IPS-15b (cell line): ENCODE data around the gene PIM2.
A peak's percentile ranks its signal among the peaks of the same experiment; 100 is the strongest.

ENCODE experiments used
- H3K27me3 ChIP-seq: one replicate; pipeline ENCODE4 v1.6.1; 2013; ENCODE audit warnings: low read length; ENCODE audit not compliant: control insufficient read depth, insufficient read depth
- H3K36me3 ChIP-seq: one replicate; pipeline ENCODE4 v1.6.1; 2013; ENCODE audit warnings: low read length; ENCODE audit not compliant: control insufficient read depth, insufficient read depth
- H3K4me1 ChIP-seq: one replicate; pipeline ENCODE4 v1.6.1; 2013; ENCODE audit warnings: mild to moderate bottlenecking, low read length; ENCODE audit not compliant: control insufficient read depth, insufficient read depth
- H3K4me3 ChIP-seq: one replicate; pipeline ENCODE4 v1.5.1; 2013; ENCODE audit warnings: low read depth, low read length
- H3K9ac ChIP-seq: one replicate; pipeline ENCODE4 v1.6.1; 2013; ENCODE audit warnings: low read depth, mild to moderate bottlenecking, low read length
- H3K9me3 ChIP-seq: one replicate; pipeline ENCODE4 v1.6.1; 2013; ENCODE audit warnings: mild to moderate bottlenecking, low read length; ENCODE audit not compliant: control insufficient read depth, insufficient read depth

PIM2 gene

GRCh38 chrX:48927736-48928382 lies 9.0 kb upstream of the PIM2 start:
- H3K4me1 ChIP-seq, result peaks cover 7% of the 10 kb centered on the region
- H3K4me3 ChIP-seq, result peak overlapping the region; percentile 54
- H3K36me3 ChIP-seq, result peaks cover 26% of the 10 kb centered on the region
- no peak overlapping the region for H3K9ac ChIP-seq
- no peaks in the 10 kb centered on the region for H3K27me3 ChIP-seq
- no peaks in the 10 kb centered on the region for H3K9me3 ChIP-seq

GRCh38 chrX:48927123-48927522 lies 8.3 kb upstream of the PIM2 start:
- Histone ChIP-seq H3K4me3 (peak overlapping the region; percentile 54), H3K36me3 (peaks cover 25% of the 10 kb centered on the region), H3K9me3 (no peaks in the 10 kb centered on the region), H3K4me1 (peaks cover 7% of the 10 kb centered on the region), H3K27me3 (no peaks in the 10 kb centered on the region), H3K9ac (no peak overlapping the region)

- H3K9ac ChIP-seq, result no peak overlapping the region
- H3K4me3 ChIP-seq, result no peak overlapping the region
- H3K9me3 ChIP-seq, result no peaks in the 10 kb centered on the region
- H3K27me3 ChIP-seq, result no peaks in the 10 kb centered on the region
- H3K36me3 ChIP-seq, result peaks cover 22% of the 10 kb centered on the region
- H3K4me1 ChIP-seq, result peaks cover 20% of the 10 kb centered on the region
Observed at GRCh38 chrX:48924270-48924669, 5.4 kb upstream of the PIM2 start.

GRCh38 chrX:48923771-48924170 lies 4.9 kb upstream of the PIM2 start:
- Histone ChIP-seq H3K4me1 (peaks cover 20% of the 10 kb centered on the region), H3K4me3 (no peak overlapping the region), H3K36me3 (peaks cover 22% of the 10 kb centered on the region), H3K27me3 (no peaks in the 10 kb centered on the region), H3K9ac (no peak overlapping the region), H3K9me3 (no peaks in the 10 kb centered on the region)

GRCh38 chrX:48920718-48921104 lies 1.9 kb upstream of the PIM2 start:
- Histone ChIP-seq H3K9me3 (peaks cover 3% of the 10 kb centered on the region), H3K36me3 (peaks cover 36% of the 10 kb centered on the region), H3K9ac (no peak overlapping the region), H3K4me3 (peak overlapping the region; percentile 94), H3K27me3 (no peaks in the 10 kb centered on the region), H3K4me1 (peaks cover 15% of the 10 kb centered on the region)

GRCh38 chrX:48919947-48920717 lies 1.3 kb upstream of the PIM2 start:
- Histone ChIP-seq H3K27me3 (no peaks in the 10 kb centered on the region), H3K9me3 (peaks cover 3% of the 10 kb centered on the region), H3K9ac (peak overlapping the region; percentile 10), H3K4me1 (peaks cover 13% of the 10 kb centered on the region), H3K4me3 (peak overlapping the region; percentile 94), H3K36me3 (peaks cover 37% of the 10 kb centered on the region)

- Histone ChIP-seq H3K4me3 (peak overlapping the region; percentile 94), H3K27me3 (no peaks in the 10 kb centered on the region), H3K9me3 (peaks cover 3% of the 10 kb centered on the region), H3K9ac (peak overlapping the region; percentile 76), H3K4me1 (peaks cover 13% of the 10 kb centered on the region), H3K36me3 (peaks cover 42% of the 10 kb centered on the region)
Observed at GRCh38 chrX:48919360-48919841, 577 bp upstream of the PIM2 start.

- Histone ChIP-seq H3K27me3 (no peaks in the 10 kb centered on the region), H3K36me3 (peaks cover 41% of the 10 kb centered on the region), H3K9ac (peak overlapping the region; percentile 94), H3K4me1 (peaks cover 13% of the 10 kb centered on the region), H3K4me3 (peak overlapping the region; percentile 94), H3K9me3 (peaks cover 3% of the 10 kb centered on the region)
Observed at GRCh38 chrX:48918301-48918642, 552 bp downstream of the PIM2 start.

GRCh38 chrX:48917139-48918001 lies 1.5 kb downstream of the PIM2 start:
- Histone ChIP-seq H3K27me3 (no peaks in the 10 kb centered on the region), H3K9ac (peak overlapping the region; percentile 94), H3K4me1 (peaks cover 13% of the 10 kb centered on the region), H3K9me3 (peaks cover 3% of the 10 kb centered on the region), H3K4me3 (peak overlapping the region; percentile 94), H3K36me3 (peaks cover 41% of the 10 kb centered on the region)

GRCh38 chrX:48914593-48915493 lies 4.0 kb downstream of the PIM2 start:
- Histone ChIP-seq H3K36me3 (peaks cover 41% of the 10 kb centered on the region), H3K9me3 (peaks cover 3% of the 10 kb centered on the region), H3K4me3 (peak overlapping the region; percentile 94), H3K4me1 (peaks cover 2% of the 10 kb centered on the region), H3K9ac (peak overlapping the region; percentile 29), H3K27me3 (no peaks in the 10 kb centered on the region)
